Hematopoietic multipotent progenitor cell treated with erythropoietin and hydrocortisone succinate and interleukin-3 and kit ligand, for 17 days (in vitro differentiated cells): Measurements from ENCODE around the gene SF3B5.
"Not testable (repeated sequence)": the region's sequence is repeated elsewhere in the genome, so short reads cannot be mapped to it uniquely, and the experiment has no call there.

Experiments
- DNase-seq: peaks from one replicate; pipeline ENCODE4 v3.0.0-alpha.2; 2015; ENCODE audit warnings: low spot score

Gene SF3B5

DNA sequence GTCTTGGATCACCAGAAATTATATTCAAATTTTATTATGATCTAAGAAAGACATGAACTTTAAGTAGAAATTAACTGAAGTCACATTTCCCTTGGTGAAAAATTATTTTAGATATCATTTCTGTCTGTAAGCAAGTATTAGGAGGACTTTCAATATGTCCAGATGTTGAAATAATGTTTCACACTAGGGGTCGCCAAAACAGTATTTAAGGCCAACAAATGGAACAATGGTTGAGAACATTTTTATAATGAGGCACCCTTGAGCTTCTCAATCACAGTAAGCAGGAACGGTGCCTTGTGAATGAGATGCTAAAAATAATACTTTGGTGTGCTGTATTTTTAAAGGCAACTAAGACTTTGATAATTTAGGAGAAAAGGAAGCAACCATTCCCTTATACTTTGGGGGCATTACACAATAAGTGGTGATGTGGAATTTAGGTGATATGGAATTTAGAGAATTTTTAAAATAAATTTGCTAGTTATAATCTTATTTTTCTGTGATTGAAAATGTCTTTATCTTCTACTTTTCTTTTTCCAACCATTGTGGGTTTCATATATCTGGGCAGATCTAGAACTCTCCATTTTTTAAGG is 9.6 kb upstream of the SF3B5 start:
- peak; percentile 67 for DNase-seq

DNA sequence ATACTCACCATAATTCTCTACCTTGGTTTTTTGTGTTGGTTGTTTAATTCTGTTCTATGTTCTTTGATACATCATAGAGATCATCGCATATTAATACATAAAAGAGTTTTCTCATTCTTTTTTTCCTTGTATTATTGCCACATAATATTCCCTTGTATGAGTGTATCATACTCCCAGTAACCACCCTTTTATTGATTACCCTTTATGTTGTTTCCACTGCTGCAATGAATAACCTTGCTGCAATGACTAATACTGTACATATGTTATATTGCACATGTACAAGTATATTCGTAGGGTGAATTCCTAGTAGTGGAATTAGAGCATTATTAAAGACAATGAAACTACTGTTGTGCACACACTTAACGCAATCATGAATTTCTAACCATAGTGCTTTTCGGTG is 9.1 kb upstream of the SF3B5 start:
- no peak for DNase-seq

DNA sequence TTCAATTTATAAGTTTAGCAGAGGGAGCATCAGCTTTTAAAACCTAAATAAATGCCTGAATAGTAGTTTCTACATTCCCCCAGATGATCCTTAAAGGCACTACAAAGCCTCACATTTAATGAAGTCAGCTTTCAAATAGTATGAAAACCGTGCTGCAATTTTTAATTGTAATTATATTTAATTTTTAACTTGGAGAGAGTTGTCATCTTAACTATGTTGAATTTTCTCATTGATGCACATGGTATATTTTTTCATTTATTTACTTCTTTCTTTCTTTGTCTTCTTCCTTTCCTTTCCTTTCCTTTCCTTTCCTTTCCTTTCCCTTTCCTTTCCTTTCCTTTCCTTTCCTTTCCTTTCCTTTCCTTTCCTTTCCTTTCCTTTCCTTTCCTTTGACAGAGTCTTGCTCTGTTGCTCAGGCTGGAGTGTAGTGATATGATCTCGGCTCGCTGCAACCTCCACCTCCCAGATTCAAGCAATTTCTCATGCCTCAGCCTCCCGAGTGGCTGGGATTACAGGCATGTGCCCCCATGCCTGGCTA is 7.7 kb upstream of the SF3B5 start:
- no peak for DNase-seq

DNA sequence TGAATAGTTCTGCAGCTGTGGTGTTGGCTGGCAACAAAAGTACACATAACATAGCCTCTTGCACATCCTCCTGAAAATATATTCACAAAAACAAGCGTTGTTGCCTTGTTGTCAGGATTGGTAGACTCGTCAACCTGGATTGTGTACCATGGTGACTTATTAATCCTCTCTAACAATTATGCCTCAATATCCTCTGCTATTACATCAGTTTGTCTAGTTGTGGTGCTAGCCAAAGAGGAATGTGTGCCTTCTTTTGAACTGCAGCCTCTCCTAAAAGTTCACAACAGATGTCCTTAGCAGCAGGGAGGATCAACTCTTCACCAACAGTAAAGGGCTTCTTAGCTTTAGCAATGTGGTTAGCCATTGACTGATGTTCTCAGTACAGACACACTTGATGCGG is 3.6 kb upstream of the SF3B5 start:
- no peak for DNase-seq

DNA sequence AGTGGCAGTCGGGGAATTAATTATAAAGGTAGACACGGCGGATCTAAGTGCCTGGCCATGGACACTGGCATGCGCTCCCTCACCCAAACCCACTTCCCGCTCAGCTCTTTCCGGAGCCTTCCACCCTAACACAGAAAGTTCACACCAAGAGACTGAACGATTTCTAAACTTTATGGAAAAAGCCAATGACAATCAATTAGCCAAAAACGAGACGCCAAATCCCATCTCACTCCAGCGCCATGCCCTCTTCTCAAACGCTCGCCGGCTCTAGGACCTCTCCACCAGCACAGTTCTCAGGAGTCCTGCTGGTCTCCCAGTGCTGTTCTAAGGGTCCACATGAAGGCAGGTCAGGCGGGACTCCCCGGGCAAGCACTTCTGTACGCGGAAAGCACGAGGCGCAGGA is 641 bp downstream of the SF3B5 start:
- DNase-seq: no peak

DNA sequence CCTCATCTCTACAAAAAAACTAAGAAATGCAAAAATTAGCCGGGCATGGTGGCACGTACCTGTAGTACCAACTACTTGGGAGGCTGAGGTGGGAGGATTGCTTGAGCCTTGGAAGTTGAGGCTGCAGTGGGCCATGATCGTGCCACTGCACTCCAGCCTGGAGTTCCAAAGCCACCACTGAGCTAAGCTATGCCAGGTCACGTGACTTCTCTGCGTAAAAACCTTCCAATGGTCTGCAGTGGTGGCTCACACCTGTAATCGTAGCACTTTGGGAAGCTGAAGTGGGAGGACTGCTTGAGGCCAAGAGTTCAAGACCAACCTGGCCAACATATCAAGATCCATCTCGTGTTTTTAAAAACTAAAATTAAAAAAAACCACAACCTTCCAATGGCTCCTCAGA is 1.7 kb downstream of the SF3B5 start:
- no peak for DNase-seq

DNA sequence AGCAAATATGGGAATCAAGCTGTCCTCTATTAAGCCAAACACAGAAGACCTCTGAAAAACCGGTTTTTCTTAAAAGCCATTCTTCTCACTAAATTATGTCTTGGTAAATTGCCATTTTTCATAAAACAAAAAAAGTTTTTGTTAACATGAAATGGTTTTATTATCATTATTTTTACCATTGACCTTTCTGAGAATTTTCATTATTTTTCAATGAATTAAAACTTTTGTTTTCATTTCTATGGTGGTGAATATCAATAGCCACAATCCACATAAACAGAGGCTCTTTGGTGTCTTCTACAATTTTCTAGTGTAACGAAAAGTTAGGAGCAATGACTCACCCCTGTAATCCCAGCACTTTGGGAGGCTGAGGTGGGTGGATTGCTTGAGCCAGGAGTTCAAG is 2.1 kb downstream of the SF3B5 start:
- no peak for DNase-seq

DNA sequence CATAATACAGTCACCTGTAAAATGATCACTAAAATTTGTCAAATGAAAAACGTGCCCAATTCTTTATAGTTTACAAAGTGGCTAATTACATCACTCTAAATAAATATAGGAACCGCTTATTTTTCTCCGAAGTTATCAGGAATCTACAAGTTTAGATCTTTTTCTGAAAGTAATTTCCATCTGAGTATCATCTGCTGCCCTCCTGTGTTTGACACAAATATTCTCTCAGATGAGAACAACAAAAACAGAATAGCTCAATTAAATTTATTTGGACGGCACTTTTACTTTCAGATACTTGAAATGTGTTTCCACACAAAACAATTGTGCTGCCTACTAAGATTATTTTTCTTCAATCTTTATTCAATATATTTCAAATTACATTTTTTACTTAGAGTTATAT is 5.0 kb downstream of the SF3B5 start:
- no peak for DNase-seq

DNA sequence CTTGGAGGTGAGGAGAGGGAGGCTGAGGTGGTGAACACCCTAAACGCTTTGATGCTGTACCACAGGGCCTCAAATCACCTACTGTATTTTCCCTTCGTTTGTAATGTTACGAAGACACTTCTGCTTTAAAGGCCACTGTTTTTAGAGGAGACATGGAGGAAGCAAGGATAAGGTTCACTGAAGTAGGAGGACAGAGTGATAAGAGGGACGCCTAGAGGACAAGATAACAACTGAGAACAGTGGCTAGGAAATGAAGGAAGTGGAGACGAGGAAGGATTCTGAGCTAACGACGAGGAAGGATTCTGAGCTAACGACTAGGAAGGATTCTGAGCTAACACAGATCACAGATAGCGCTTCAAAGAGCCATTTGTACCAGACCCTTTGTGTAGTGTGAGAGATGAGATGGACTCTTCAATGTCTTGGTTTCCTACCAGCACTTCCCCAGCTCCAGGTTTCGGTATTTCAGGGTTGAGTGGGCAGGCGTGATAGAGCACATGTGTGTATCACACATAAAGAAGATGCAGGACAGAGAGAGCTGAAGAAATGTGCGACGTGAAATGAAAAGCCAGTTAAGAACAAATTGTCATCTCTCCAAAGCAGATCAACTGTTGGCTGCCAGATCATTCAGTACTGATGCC is 7.5 kb downstream of the SF3B5 start:
- no peak for DNase-seq

DNA sequence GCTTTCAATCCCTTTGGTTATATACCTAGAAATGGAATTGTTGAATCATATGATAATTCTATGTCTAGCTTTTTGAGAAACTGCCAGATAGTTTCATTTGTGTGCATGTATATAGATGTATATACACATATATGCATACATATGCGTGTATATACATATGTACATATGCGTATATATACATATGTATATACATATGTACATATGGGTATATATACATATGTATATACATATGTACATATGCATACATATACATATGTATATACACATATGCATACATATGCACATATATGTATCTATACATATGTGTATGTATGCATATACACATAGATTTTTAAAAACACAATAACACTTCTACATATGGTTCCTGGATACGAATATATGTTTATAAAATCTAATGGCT is 8.4 kb downstream of the SF3B5 start:
- DNase-seq: no peak

DNA sequence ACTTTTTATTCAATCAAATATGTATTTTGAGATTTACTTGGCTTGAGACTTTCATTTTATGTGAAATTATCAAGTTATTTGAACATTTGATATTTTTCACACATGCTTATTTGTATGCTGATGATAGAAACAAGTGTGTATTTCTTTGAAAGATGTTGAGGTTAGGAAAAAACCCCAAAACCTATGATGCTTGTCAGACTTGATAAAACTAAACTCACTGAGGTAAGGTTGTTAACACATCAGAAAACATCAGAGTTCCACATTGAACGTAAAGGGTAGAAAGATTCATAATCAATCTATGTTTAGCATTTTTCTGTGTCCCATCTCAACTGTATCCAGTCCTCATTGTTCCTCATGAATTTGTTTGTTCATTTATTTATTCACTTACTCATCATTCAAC is 12.2 kb downstream of the SF3B5 start:
- DNase-seq: no peak

DNA sequence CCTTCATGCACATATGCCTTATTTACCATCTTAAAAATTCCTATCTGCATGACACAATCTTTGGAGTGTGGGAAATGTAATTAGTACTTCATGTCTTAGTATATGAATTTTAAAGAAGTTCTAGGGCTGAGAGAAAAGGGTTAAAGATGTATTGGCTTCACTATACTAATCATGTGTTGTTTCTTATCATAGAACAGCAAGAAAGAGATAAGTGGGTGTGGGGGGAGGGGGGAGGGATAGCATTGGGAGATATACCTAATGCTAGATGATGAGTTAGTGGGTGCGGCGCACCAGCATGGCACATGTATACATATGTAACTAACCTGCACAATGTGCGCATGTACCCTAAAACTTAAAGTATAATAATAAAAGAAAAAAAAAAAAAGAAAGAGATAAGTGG is 13.0 kb downstream of the SF3B5 start:
- DNase-seq: not testable (repeated sequence)

DNA sequence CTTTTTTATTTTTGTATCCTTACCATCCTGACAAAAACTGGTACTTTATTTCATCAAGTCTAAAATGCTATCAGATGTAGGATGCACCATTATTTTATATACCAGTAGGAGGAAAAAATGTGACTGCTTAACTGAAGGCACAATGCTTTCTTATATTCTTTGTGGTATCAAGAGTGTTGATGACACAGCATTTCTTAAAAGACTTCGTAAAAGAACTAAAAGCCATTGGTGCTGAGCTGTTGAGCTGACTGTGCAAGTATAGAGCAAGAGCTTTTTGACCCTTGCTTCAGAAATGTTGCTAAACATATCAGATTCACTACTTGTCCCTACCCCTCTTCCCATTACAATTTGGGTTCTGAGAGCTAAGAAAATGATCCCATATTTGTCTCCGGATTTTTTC is 17.5 kb downstream of the SF3B5 start:
- DNase-seq: no peak

DNA sequence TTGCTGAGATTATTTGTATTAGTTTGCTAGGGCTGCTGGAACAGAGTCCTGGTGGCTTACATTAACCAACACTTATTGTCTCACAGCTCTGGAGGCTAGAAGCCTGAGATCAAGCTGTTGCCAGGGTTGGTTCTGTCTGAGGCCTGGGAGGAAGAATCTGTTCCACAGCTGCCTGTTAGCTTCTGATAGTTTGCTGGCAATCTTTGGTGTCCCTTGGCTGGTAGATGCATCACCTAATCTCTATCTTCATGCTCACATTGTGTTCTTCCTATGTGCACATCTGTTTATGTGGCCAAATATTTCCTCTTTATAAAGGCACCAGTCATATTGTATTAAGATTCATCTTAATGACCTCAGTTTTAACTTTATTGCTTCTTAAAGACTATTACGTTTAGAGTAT is 19.5 kb downstream of the SF3B5 start:
- DNase-seq: no peak

DNA sequence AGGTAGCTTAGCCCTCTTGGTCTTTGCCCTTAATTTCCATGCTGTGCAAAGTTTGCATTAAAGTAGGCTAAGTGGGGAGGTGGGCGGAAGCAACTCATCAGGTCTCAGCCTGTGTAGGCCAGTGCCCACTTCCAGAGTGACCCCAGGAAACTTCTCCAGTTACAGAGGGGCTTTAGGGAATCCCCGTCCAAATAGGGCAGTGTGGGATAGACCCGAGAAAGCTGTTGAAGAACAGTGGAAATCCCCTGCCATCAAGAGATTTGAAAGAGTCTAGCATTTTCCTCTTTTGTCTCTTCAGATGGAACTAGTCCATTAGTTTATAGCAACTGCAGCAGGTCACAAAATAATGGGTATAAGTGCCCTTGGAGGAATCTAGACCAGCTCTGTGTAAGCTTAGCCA is 20.2 kb downstream of the SF3B5 start:
- no peak for DNase-seq

DNA sequence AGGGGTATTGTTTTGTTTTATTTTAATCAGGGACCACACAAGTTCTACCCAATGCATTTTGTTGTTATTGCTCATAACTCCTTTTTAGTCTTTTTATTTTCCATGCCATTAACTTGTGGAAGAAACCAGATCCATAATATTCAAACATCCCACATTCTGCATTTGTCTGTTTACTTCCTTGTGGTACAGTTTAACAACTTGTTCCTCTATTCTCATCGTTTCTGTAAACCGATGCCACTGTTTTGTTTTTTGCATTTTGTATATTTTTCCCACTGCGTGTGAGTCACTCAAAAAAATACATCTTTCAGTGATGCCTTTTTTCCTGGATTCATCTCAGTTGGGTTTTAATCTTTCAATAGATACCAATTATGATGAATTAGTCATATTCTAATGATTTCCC is 22.3 kb downstream of the SF3B5 start:
- no peak for DNase-seq

DNA sequence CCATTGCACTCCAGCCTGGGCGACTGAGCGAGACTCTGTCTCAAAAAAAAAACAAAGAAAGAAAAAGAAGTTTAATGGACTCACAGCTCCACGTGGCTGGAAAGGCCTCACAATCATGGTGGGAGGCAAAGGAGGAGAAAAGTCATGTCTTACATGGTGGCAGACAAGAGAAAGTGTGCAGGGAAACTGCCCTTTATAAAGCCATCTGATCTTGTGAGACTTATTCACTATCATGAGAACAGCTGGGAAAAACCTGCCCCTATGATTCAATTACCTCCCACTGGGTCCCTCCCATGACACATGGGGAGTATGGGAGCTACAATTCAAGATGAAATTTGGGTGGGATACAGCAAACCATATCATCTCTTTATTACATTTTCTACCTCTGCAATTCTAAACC is 25.9 kb downstream of the SF3B5 start:
- no peak for DNase-seq

DNA sequence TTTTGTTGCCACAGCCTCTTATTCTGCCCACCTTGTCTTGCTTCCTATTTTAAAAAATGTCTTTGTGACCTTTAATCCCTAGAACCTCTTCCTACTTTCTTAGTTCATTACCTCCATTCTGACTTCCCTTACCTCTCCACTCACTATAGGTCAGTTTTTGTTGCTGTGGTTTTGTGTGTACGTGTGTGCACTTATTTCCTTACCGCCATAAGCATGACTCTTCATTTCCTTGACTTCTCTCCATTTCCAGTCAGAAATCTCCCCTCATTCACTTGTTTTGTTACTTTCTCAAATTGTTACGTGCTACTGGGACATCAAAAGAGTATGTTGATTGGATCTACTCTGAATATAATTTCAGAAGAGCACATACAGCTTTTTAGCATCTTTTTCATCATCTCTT is 26.6 kb downstream of the SF3B5 start:
- no peak for DNase-seq

DNA sequence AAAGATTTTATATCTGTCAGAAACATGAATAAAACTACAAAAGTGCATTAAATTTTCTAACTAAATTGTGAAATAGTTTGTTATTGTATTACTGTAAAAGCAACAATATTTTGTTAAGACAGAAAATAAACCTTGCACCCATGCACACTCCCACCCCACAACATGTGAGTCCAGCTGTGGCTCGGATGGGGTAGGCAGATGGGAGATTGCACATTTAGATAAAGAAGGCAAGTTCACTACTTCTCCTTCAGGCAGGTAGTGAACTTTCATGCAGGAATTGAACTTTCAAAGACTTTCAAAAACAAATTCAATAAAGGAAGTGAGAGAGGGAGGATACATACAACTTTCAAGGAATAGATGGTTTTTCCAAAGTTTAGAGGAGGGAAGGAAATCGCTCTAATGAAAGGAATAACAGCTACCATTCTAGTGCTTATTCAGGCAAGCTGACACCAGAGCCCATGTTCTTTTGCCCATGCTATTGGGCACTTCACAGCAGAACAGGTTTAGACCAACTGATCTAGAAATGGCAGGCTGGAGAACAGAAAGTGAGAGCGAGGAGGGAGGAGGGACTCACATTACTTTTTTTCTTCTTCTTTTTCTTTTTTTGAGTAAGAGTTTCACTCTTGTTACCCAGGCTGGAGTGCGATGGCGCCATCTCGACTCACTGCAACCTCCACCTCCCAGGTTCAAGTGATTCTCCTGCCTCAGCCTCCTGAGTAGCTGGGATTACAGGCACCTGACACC is 28.5 kb downstream of the SF3B5 start:
- no peak for DNase-seq

DNA sequence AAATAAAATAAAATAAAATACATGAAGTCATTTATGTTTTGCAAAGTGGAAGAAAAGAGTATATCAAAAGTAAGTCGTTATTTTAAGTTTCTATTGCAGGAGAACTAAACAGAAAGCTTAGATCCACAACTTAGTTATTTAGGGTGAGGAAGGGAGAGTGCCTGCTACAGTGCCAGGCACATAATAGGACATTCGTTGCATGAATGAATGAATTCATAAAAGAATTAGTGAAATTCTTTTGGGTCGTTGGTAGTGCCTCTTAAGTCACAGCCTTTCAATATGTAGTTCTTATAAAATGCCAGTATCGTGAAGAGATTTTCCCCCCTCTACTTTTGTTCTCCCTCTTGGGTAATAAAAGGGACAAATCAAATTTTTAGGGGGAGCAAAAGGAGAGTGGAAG is 29.1 kb downstream of the SF3B5 start:
- no peak for DNase-seq

DNA sequence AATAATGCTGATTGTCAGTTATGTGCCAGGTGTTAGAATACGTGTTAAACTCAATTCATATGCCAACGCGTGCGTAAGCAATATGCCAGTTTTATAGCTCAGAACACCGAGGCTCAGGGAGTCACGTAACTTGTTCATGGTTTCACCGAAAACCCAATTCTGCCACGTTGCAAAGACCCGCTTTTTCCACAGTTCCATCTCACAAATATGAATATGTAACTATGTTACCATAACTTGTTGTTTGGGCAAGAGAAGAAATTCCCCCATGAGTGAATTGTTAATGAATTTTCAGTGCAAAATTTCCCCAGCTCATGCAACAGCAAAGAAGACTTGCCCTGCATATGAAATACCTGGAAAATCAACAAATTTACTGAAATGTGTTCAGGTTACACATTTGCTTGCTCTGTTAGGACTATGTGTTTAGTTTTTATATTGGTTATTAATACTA is 30.1 kb downstream of the SF3B5 start:
- DNase-seq: no peak

DNA sequence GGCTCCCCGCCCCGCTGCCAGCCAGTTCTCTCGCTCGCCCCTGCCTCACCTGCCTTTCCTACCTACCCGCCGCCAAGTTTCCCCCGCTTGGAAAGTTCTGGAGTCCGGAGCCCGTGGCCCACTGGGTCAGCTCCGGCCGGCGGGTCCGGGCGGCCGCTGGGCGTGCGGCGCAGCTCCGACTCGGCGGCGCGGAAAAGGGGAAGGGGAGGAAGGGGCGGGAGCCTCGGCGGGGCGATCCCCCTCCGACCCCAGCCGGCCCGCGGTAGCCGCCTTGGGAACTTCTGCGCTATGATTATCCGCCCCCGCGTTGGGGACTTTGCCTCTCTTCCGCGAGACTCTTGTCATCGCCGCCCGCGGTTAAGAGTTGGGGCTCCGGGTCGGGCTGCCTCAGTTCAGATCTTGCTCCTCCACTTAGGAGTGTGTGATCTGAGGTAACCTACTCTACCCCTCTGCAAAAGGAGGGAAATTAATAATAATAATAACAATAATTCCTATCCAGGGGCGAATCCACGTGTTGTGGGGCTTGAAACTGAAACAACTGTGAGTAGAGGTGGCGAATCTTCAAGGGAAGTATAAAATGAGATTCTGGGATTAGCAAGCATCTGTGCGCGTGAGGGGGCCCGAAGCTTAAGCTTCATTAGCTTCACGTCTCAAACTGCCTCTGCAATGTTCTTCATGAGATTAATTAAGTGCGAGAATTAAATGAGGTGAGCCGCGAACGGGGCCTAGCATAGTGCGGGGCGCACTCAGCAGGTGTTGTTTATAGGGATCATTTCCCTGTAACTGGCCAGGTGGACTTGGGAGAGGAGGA is 30.8 kb downstream of the SF3B5 start:
- DNase-seq: no peak
